Activated CD8-positive, alpha-beta memory T cell treated with anti-CD3 and anti-CD28 coated beads for 24 hours (primary cell): ENCODE results near the gene GGPS1.
"Not testable (repeated sequence)": the region's sequence is repeated elsewhere in the genome, so short reads cannot be mapped to it uniquely, and the experiment has no call there.

ENCODE experiments used
- DNase-seq: peaks from one replicate; pipeline ENCODE4 v3.0.0-alpha.2; 2020

The GGPS1 gene

GRCh38 chr1:235307158-235308124 is 20.9 kb upstream of the GGPS1 start:
- DNase-seq: no peak

- DNase-seq: not testable (repeated sequence)
Measured at GRCh38 chr1:235309206-235309605, 19.2 kb upstream of the GGPS1 start.

- no peak for DNase-seq
Measured at GRCh38 chr1:235313262-235313661, 15.1 kb upstream of the GGPS1 start.

- DNase-seq: no peak
Measured at GRCh38 chr1:235313931-235314678, 14.3 kb upstream of the GGPS1 start.

- DNase-seq: no peak
Measured at GRCh38 chr1:235315173-235315572, 13.2 kb upstream of the GGPS1 start.

GRCh38 chr1:235315735-235316134 is 12.6 kb upstream of the GGPS1 start:
- DNase-seq: no peak

GRCh38 chr1:235317168-235317567 is 11.2 kb upstream of the GGPS1 start:
- no peak for DNase-seq

- no peak for DNase-seq
Measured at GRCh38 chr1:235319255-235319654, 9.1 kb upstream of the GGPS1 start.

- no peak for DNase-seq
Measured at GRCh38 chr1:235320521-235321179, 7.7 kb upstream of the GGPS1 start.

GRCh38 chr1:235324296-235324695 is 4.1 kb upstream of the GGPS1 start:
- no peak for DNase-seq

- no peak for DNase-seq
Measured at GRCh38 chr1:235325139-235325538, 3.2 kb upstream of the GGPS1 start.

- DNase-seq: no peak
Measured at GRCh38 chr1:235325854-235326253, 2.5 kb upstream of the GGPS1 start.

GRCh38 chr1:235326719-235327558 is 1.4 kb upstream of the GGPS1 start:
- peak; percentile 83 for DNase-seq

GRCh38 chr1:235327559-235328270 is 655 bp upstream of the GGPS1 start, which contains the start of gene ARID4B:
ARID4B (minus strand) TSS chr1:235328179; CDS start chr1:235326919, 1,260 bp downstream.
- DNase-seq: peak; percentile 87

GRCh38 chr1:235329139-235329902 is 951 bp downstream of the GGPS1 start:
- DNase-seq: no peak

- DNase-seq: no peak
Measured at GRCh38 chr1:235330918-235331285, 2.5 kb downstream of the GGPS1 start.

- no peak for DNase-seq
Measured at GRCh38 chr1:235331401-235331800, 3.0 kb downstream of the GGPS1 start.

- no peak for DNase-seq
Measured at GRCh38 chr1:235336903-235337302, 8.5 kb downstream of the GGPS1 start.

- DNase-seq: no peak
Measured at GRCh38 chr1:235339746-235340145, 11.4 kb downstream of the GGPS1 start.

GRCh38 chr1:235341334-235341733 is 13.0 kb downstream of the GGPS1 start:
- DNase-seq: no peak

GRCh38 chr1:235342039-235342438 is 13.7 kb downstream of the GGPS1 start:
- no peak for DNase-seq
